Sigmoid colon (tissue), 4 donors: ENCODE measurements around the gene ZNF695.

ENCODE experiments used
- CTCF ChIP-seq, 4 experiments: fragments of 450-650 bp in 3 of 4; fragments of 200-600 bp in 1 of 4; IDR thresholded peaks; one replicate each; pipeline ENCODE4 v1.5.1; 2016 to 2019; ENCODE audit warnings: antibody characterized with exemption in 4 of 4, mild to moderate bottlenecking in 3 of 4, moderate library complexity in 2 of 4
- EP300 ChIP-seq, 4 donors: sonication (generic); formaldehyde crosslinking; IDR thresholded peaks; one replicate each; pipeline ENCODE4 v1.6.1; 2017; ENCODE audit warnings: antibody characterized with exemption in 4 of 4
- POLR2A ChIP-seq, 2 donors: fragments of 450-650 bp; IDR thresholded peaks; one replicate each; pipeline ENCODE4 v1.6.1; 2016; ENCODE audit warnings: antibody characterized with exemption in 2 of 2, mild to moderate bottlenecking in 2 of 2, moderate library complexity in 2 of 2
- POLR2AphosphoS5 ChIP-seq, 4 donors: sonication (generic); formaldehyde crosslinking; IDR thresholded peaks; one replicate each; pipeline ENCODE4 v1.6.1; 2017; ENCODE audit warnings: antibody characterized with exemption in 4 of 4

DNA sequence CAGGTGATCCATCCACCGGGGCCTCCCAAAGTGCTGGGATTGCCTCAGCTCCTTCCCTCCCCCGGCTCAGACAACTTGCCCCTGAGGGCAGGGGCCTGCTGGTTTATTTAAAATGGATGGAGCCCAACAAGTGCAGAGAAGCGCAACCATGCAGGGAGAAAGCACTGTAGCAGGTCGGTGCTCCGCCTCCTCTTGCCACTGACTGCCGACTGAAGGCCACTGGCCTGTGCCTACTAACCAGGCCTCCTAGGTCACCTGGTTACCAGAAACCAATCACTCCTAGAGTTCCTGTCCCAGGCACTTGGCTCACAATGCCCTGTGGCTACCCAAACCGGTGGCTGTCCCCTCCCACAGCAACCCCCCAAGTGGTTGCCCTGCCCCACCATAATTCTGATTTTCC, 35.9 kb downstream of the ZNF695 start:
- TF ChIP-seq CTCF (IDR thresholded peaks at IDR 0.05) (no peak), POLR2A (IDR thresholded peaks at IDR 0.05) (no peak), POLR2AphosphoS5 (IDR thresholded peaks at IDR 0.05) (no peak), EP300 (IDR thresholded peaks at IDR 0.05) (no peak)
